Endometrial microvascular endothelial cells (primary cell): ENCODE results near the gene HSPBAP1. TPM values are rescaled to one million over a fixed set of nuclear protein-coding genes. Genes with fewer than 3 reads are reported as not detected.

Experiments
- in situ Hi-C: cut with HindIII; loops from 2 replicates; pipeline ENCODE4 v1.10.0; 2017; ENCODE audit warnings: low sequenced_read_pairs, low pct_unique_long_range_greater_than_20kb; ENCODE audit errors: inconsistent ontology term
- total RNA-seq: library from RNA; depleted of rRNA; stranded (reverse); fragments of >200 nt; gene quantifications from one replicate; pipeline ENCODE4 v1.2.3, GENCODE V29; 2015; ENCODE audit errors: inconsistent ontology term

The HSPBAP1 gene
- total RNA-seq, 1 donor from 2014 or later, result 8.4 TPM

- in situ Hi-C loops, result no loop called here
Measured at GRCh38 chr3:122789585-122790273, 3.9 kb downstream of the HSPBAP1 start.

DNA sequence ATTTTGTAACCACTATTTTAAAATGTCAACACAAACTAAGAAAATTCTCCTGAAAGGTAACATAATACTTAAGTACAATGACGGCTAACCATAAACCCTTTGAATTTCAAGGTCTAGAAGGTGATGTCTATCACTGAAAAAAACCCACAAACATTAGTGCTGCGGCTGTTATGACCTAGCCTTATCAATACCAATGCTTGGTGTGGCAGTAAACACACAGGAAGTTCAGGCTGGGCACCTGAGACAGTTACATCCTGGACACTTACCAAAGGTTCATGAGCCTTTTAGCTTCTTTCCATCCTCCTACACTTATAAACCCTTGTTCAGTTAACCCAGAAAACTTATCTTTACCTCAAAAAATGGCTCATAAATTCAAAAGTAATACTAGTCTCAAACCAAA, 5.8 kb downstream of the HSPBAP1 start:
- in situ Hi-C loops, result no loop called here

GRCh38 chr3:122786066-122786465, 7.6 kb downstream of the HSPBAP1 start:
- in situ Hi-C loops, result no loop called here

GRCh38 chr3:122785231-122785630, 8.4 kb downstream of the HSPBAP1 start:
- in situ Hi-C loops, result no loop called here

GRCh38 chr3:122784436-122784835, 9.2 kb downstream of the HSPBAP1 start:
- in situ Hi-C loops, result no loop called here

- in situ Hi-C loops, result no loop called here
Measured at GRCh38 chr3:122782804-122783203, 10.8 kb downstream of the HSPBAP1 start.

GRCh38 chr3:122777563-122777962, 16.1 kb downstream of the HSPBAP1 start:
- in situ Hi-C loops, result no loop called here

DNA sequence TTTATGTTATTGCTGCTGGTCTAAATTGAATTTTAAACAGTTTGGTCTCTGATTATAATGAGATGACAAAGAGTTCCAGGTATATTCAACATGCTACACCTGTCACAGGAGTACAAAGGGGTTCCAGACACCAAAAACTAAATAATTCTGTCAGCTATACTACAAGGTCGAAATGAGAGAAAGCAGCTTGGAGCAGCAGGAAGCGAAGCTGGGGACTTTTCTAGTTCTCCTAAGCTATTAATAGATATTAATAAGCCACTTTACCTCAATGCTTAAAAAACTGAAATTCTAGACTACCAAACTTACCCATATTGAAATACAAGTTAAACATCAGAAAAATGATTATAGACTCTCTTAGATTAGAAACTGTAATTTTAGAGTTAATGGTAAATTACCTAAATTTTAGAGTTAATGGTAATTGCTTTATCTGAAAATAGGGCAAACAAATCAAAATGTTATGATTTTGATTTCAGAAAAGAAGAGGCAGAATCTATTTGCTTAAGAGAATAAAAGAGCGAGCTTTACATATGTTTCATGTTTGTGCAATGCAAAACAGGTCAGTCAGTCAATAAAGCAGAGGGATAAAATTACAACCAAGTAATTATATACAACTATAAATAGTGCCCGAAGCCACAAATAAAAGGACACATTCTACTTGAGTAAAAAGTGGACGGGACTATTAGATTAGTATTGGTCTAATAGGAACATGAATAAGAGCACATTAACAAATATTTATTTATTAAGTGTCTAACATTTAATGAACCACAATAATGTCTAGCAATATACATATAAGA, 16.8 kb downstream of the HSPBAP1 start:
- in situ Hi-C loops, result no loop called here

DNA sequence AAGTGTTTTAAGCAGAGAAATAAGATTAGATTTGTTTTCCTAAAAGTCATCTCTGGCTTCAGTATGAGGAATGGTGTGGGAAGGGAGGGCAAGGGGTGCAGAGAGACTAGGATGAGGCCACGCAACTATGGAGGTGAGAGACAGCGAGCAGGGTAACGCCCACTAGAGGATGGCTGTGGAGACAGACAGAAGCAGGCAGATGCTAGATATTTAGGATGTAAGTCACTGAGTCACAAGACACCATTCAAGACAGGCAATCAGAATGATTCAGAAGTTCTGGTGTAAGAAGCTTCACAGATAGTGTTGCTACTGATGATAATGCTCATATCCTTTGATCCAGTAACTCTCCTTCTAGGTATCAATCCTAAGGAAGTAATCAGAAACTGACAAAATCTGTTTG, 19.1 kb downstream of the HSPBAP1 start:
- in situ Hi-C loops, result no loop called here

DNA sequence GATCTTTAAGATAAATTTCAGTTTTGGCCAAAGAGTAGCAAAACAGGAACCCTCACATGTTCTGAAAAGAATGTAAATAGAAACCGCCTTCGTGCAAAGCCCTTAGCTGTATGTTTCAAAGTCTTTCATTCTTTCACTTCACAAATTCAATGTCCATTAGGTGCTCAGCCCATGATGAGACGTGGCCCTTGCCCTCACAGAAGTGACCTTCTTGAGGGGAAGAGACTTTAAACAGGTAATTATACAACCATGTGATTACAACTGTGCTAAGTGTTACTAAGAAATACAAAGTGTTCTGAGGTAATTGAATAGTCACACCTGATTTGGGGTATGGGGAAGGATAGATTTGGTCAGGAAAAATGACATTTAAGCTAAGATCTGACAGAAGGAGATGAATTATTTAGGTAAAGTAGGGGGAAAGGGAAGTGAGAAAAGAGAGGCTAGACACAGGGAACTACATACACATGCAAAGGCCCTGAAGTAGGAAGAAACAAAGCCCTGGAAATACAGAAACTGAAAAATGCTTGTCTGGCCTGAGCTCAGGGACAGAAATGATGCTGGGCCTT, 19.6 kb downstream of the HSPBAP1 start:
- in situ Hi-C loops, result no loop called here

GRCh38 chr3:122772827-122773226, 20.8 kb downstream of the HSPBAP1 start:
- in situ Hi-C loops, result no loop called here

- in situ Hi-C loops, result no loop called here
Measured at GRCh38 chr3:122770521-122771202, 23.0 kb downstream of the HSPBAP1 start.

GRCh38 chr3:122767540-122768372, 25.9 kb downstream of the HSPBAP1 start:
- in situ Hi-C loops, result no loop called here

GRCh38 chr3:122766430-122766829, 27.2 kb downstream of the HSPBAP1 start:
- in situ Hi-C loops, result no loop called here

GRCh38 chr3:122760453-122761271, 33.0 kb downstream of the HSPBAP1 start:
- in situ Hi-C loops, result no loop called here

- in situ Hi-C loops, result no loop called here
Measured at GRCh38 chr3:122758877-122759560, 34.6 kb downstream of the HSPBAP1 start.

GRCh38 chr3:122755491-122755890, 38.1 kb downstream of the HSPBAP1 start:
- in situ Hi-C loops, result no loop called here
